ENCODE data around the gene VPS35L.

- TF ChIP-seq POLR2AphosphoS5 (IDR thresholded peaks at IDR 0.05), result no peak
- TF ChIP-seq, protein P1, sequence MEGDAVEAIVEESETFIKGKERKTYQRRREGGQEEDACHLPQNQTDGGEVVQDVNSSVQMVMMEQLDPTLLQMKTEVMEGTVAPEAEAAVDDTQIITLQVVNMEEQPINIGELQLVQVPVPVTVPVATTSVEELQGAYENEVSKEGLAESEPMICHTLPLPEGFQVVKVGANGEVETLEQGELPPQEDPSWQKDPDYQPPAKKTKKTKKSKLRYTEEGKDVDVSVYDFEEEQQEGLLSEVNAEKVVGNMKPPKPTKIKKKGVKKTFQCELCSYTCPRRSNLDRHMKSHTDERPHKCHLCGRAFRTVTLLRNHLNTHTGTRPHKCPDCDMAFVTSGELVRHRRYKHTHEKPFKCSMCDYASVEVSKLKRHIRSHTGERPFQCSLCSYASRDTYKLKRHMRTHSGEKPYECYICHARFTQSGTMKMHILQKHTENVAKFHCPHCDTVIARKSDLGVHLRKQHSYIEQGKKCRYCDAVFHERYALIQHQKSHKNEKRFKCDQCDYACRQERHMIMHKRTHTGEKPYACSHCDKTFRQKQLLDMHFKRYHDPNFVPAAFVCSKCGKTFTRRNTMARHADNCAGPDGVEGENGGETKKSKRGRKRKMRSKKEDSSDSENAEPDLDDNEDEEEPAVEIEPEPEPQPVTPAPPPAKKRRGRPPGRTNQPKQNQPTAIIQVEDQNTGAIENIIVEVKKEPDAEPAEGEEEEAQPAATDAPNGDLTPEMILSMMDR (IDR thresholded peaks at IDR 0.05), result no peak
Observed at GRCh38 chr16:19567560-19567959, 12.1 kb downstream of the VPS35L start.

Measured in prostate gland (tissue), 2 donors.